GM12873 (cell line): ENCODE results near the gene TBC1D16.

Experiments
- TF ChIP-seq, protein P1 (sequence below): IDR thresholded peaks from 2 replicates; pipeline ENCODE4 v1.5.1; 2012; ENCODE audit warnings: low read depth, mild to moderate bottlenecking, moderate library complexity, low read length, control low read depth; ENCODE audit not compliant: insufficient read depth; ENCODE audit errors: missing control alignments

Gene TBC1D16

DNA sequence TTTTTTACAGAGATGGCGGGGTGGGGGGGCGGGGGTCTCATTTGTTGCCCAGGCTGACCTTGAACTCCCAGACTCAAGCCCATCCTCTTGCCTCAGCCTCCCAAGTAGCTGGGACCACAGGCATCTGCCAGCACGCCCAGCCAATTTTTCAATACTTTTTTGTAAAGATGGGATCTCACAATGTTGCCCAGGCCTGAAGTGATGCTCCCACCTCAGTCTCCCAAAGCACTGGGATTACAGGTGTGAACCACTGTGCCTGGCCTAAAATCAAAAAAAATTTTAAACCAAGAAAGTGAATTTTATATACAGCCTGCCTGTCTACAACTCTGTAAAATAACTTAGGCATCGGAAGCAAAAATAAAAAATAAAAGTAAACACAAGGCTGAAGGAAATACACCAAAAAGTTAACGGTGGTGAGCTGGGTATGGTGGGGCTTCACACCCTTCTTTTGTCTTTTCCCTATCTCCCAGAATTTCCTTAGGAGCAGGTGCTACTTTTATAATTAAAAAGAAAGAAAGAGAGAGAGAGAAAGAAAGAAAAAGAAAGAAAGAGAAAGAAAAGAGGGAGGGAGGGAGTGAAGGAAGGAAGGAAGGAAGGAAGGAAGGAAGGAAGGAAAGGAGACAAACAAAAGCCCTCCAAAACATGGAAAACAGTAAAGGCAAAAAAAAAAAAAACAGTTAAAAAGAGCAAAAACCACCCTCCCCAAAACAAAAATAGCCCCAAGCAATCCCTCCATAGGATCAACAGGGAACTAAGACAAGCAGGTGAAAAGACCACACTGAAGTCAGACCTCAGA lies 51.4 kb downstream of the TBC1D16 start:
- TF ChIP-seq, protein P1, sequence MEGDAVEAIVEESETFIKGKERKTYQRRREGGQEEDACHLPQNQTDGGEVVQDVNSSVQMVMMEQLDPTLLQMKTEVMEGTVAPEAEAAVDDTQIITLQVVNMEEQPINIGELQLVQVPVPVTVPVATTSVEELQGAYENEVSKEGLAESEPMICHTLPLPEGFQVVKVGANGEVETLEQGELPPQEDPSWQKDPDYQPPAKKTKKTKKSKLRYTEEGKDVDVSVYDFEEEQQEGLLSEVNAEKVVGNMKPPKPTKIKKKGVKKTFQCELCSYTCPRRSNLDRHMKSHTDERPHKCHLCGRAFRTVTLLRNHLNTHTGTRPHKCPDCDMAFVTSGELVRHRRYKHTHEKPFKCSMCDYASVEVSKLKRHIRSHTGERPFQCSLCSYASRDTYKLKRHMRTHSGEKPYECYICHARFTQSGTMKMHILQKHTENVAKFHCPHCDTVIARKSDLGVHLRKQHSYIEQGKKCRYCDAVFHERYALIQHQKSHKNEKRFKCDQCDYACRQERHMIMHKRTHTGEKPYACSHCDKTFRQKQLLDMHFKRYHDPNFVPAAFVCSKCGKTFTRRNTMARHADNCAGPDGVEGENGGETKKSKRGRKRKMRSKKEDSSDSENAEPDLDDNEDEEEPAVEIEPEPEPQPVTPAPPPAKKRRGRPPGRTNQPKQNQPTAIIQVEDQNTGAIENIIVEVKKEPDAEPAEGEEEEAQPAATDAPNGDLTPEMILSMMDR: no peak

DNA sequence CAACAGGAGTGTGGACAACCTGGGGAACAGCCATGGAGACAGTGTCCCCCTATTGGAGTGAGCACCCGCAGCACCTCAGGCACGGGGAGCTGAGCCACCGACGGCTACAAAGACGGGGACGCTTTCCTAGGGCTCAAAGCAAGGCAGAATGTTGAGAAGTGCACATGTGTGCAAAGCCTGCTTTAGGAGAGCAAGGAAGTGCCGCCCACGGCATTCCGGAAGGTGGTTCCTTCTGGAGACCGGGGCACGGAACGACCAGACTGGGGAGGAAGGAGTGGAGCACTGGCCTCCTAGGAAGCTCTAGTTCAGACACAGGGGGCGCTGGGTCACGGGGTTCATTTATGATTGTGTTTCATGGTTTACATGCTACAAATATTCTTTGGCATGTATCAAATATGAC lies 52.2 kb downstream of the TBC1D16 start:
- TF ChIP-seq, protein P1: no peak

DNA sequence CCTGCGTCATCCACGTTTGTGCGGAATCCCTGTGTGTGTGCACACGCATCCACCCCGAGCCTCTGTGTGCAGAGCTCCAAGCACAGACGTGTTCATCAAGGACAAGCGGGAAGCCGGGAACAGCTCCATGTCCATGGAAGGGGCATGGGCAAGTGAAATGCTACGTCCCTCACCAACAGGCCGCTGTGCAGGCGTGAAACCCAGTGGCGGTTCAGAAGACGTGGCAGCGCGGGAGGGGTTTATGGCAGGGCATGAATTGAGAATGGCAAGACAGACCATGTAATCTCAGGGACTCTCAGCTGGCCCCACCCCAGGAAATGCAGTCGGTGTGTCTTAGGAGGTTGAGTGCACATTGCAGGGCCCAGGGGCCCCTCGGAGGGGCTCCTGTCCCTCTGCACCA lies 52.7 kb downstream of the TBC1D16 start:
- TF ChIP-seq, protein P1: no peak

DNA sequence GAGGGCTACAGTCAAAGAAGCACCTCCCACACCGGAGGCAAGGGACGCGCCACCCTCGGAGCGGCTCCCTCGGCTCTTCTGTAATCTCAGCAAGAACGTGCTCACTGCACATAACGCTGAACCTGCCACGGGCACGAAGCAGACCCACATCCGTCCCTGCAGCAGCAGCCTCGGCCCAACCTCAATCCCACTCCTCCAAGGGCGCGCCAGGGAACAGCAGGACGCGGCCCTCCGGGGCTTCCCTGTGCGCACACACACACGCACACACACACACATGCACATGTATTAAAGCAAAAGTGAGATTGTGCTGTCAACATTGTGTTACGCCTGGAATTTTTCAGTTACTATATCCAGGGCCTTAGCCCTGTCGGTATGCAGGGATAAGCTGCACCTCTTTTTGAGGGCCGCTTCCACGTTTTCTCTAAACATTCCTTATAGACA lies 54.0 kb downstream of the TBC1D16 start:
- TF ChIP-seq, protein P1: no peak

DNA sequence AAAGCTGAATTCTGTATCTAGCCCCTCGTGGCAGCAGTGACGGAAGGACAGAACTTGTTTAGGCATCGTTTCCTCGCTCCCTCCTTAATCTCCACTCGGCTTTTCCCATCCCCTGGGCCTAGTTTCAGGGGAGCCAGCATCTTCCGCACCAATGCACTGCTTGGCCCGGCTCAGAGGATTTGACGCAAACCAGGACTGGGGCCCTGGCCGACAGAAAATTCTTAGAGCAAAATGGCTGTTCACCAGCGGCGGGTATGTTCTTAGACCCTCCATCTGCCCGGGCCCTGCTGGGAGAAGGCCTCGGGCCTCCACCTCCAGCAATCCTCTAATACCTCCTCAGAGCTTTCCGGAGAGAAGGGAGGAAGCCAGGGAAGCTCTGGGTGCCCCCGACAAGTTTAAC lies 54.6 kb downstream of the TBC1D16 start:
- TF ChIP-seq, protein P1: no peak

DNA sequence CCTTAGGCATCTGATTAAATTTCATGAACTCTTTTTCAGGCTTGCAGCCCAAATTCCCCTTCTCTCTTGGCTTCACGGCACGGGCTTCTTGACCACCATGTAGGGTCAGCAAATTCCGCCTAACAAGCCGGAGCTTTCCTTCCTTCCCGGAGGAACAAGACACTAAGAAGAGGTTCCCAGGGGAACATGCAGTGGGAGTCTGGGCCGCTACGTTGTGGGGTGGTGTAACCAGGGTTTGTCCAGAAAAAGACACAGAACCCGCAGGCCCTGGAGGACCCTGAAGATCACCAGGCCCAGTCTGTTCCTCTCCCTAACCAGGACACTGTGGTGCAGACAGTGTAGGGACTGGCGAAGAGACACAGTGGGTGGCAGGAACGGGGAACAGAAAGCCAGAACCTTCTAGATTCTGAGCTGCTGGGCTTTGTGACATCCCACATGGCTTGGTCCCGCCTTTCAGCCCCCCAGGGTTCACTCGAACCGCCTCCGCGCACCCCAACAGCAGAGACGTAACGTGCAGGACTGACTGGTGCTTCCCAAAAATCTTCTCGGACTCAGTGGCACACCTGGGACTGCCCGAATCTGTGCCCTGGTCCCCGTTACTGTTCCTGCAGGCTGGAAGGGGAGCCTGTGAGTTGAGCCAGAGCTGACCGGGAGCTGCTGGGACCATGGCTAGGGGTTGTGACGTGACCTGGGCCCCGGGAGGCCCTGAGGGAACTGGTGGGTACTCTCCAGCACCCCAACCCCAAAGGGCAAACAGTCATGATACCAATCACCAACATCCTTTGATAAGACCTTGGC lies 55.2 kb downstream of the TBC1D16 start:
- TF ChIP-seq, protein P1: no peak

DNA sequence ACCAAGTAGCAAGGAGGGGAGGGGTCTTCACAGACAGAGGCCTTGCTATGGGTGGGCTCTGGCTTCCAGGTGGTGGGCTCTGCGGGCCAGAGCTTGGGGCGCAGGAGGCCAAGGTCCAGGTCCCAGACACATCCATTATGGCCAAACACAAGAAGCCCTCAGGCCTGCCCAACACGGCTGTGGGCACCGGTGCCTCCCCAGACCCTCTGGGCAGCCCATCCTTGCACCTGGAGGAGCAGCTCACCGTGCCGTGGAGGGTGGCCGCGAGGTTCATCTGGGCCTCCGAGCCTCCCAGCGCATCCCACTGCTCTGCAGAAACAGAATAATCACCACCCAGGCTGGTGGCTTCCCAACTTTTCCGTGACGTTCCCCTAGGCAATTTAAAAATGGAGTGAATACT lies 55.9 kb downstream of the TBC1D16 start:
- TF ChIP-seq, protein P1: no peak
